ENCODE data around the gene ZNF341. TPM values are rescaled to one million over a fixed set of nuclear protein-coding genes. Genes with fewer than 3 reads are reported as not detected.

Gene ZNF341
- total and polyA plus RNA-seq, 2 of the 8 experiments (the other 6 are each of a cell fraction or from before 2014, with no cell fraction given), result 5.8 to 6.4 TPM

DNA sequence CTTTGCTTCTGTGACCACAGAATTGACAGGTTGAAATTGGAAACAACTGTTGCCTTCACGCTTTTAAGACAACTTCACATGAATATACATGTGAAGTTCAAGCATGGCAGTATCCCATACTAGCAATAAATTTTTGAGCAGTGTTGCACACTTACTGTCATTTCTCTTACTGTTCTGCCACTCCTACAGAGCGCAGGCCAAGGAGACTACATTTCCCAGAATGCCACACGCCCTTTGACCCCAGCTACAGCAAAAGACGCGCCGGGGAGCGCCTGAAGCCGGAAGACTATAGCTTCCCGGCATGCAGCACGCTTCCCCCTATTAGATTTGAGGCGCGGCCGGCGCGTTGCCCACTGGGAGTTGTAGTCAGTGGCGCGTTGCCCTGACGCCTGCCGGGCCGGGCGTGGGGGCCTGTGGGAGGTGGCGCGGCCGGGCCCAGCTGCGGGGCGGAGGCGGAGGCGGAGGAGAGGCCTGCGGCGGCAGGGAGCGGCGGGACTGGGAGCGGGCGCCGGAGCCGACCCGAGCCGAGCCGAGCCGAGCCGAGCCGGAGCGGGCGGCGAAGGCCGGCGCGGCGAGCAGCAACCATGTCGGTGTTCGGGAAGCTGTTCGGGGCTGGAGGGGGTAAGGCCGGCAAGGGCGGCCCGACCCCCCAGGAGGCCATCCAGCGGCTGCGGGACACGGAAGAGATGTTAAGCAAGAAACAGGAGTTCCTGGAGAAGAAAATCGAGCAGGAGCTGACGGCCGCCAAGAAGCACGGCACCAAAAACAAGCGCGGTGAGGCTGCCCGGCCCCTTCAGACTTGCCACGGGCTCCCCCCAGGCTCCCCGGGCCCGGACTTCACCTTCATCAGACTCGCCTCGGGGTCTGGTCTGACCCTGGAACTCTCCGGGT is 79.3 kb downstream of the ZNF341 start, which contains the start of gene CHMP4B (continued):
- TF ChIP-seq, protein P1, sequence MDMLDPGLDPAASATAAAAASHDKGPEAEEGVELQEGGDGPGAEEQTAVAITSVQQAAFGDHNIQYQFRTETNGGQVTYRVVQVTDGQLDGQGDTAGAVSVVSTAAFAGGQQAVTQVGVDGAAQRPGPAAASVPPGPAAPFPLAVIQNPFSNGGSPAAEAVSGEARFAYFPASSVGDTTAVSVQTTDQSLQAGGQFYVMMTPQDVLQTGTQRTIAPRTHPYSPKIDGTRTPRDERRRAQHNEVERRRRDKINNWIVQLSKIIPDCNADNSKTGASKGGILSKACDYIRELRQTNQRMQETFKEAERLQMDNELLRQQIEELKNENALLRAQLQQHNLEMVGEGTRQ (IDR thresholded peaks at IDR 0.05; ENCODE audit: low read length), result 0 out of 2 replicates have a peak, but pooled peaks have one; percentile 5
- TF ChIP-seq KDM1A (IDR thresholded peaks at IDR 0.05; ENCODE audit: borderline replicate concordance, low read length) (no peak), TAF7 (optimal IDR thresholded peaks at IDR 0.05; ENCODE audit: borderline replicate concordance, low read depth, low read length) (no peak), CEBPB (IDR thresholded peaks at IDR 0.05; ENCODE audit: low read depth, low read length) (no peak), GABPA (IDR thresholded peaks at IDR 0.05; ENCODE audit: borderline replicate concordance, insufficient read depth, low read length) (no peak), SRF (IDR thresholded peaks at IDR 0.05; ENCODE audit: low read depth, low read length) (peak; percentile 71), MAFK (IDR thresholded peaks at IDR 0.05; ENCODE audit: low read depth, low read length) (no peak), CBX8 (IDR thresholded peaks at IDR 0.05; ENCODE audit: borderline replicate concordance, low read depth, low read length) (no peak), SUZ12 (IDR thresholded peaks at IDR 0.05; ENCODE audit: low read length) (no peak), EZH2 (IDR thresholded peaks at IDR 0.05; ENCODE audit: low read depth, low read length, severe bottlenecking) (no peak), EP300 (IDR thresholded peaks at IDR 0.05; ENCODE audit: borderline replicate concordance in 1 of 2, low read depth in 2 of 2, low read length in 2 of 2) (no peak), SIX5 (IDR thresholded peaks at IDR 0.05; ENCODE audit: low read depth, low read length) (peak; percentile 99)
- TF ChIP-seq, protein P2, sequence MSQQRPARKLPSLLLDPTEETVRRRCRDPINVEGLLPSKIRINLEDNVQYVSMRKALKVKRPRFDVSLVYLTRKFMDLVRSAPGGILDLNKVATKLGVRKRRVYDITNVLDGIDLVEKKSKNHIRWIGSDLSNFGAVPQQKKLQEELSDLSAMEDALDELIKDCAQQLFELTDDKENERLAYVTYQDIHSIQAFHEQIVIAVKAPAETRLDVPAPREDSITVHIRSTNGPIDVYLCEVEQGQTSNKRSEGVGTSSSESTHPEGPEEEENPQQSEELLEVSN (IDR thresholded peaks at IDR 0.05), result no peak
- TF ChIP-seq, protein P3, sequence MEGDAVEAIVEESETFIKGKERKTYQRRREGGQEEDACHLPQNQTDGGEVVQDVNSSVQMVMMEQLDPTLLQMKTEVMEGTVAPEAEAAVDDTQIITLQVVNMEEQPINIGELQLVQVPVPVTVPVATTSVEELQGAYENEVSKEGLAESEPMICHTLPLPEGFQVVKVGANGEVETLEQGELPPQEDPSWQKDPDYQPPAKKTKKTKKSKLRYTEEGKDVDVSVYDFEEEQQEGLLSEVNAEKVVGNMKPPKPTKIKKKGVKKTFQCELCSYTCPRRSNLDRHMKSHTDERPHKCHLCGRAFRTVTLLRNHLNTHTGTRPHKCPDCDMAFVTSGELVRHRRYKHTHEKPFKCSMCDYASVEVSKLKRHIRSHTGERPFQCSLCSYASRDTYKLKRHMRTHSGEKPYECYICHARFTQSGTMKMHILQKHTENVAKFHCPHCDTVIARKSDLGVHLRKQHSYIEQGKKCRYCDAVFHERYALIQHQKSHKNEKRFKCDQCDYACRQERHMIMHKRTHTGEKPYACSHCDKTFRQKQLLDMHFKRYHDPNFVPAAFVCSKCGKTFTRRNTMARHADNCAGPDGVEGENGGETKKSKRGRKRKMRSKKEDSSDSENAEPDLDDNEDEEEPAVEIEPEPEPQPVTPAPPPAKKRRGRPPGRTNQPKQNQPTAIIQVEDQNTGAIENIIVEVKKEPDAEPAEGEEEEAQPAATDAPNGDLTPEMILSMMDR (IDR thresholded peaks at IDR 0.05; ENCODE audit: control extremely low read depth in 1 of 3, insufficient read depth in 1 of 3, low read depth in 1 of 3, low read length in 3 of 3), result no peak
- TF ChIP-seq, protein P4, sequence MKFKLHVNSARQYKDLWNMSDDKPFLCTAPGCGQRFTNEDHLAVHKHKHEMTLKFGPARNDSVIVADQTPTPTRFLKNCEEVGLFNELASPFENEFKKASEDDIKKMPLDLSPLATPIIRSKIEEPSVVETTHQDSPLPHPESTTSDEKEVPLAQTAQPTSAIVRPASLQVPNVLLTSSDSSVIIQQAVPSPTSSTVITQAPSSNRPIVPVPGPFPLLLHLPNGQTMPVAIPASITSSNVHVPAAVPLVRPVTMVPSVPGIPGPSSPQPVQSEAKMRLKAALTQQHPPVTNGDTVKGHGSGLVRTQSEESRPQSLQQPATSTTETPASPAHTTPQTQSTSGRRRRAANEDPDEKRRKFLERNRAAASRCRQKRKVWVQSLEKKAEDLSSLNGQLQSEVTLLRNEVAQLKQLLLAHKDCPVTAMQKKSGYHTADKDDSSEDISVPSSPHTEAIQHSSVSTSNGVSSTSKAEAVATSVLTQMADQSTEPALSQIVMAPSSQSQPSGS (IDR thresholded peaks at IDR 0.05; ENCODE audit: low read length), result no peak

Data from H1 (cell line).